A204.1 (cell line): ENCODE measurements around the gene NMT2.

ENCODE experiments used
- FAIRE-seq: peaks from 2 replicates; lab custom pipeline; 2012; peaks lifted over from hg19 to GRCh38; lab: Jason Lieb, UNC

The NMT2 gene

GRCh38 chr10:15141136-15142054, 27.1 kb downstream of the NMT2 start:
- no peak for FAIRE-seq

- no peak for FAIRE-seq
Measured at GRCh38 chr10:15140698-15141097, 27.8 kb downstream of the NMT2 start.

GRCh38 chr10:15137636-15138035, 30.9 kb downstream of the NMT2 start:
- no peak for FAIRE-seq

- FAIRE-seq = no peak
Measured at GRCh38 chr10:15137036-15137359, 31.5 kb downstream of the NMT2 start.

- FAIRE-seq = no peak
Measured at GRCh38 chr10:15136129-15137035, 32.1 kb downstream of the NMT2 start.

GRCh38 chr10:15131330-15131729, 37.2 kb downstream of the NMT2 start:
- FAIRE-seq = no peak

- FAIRE-seq = no peak
Measured at GRCh38 chr10:15124908-15125307, 43.6 kb downstream of the NMT2 start.

GRCh38 chr10:15124190-15124589, 44.3 kb downstream of the NMT2 start:
- FAIRE-seq = no peak

- no peak for FAIRE-seq
Measured at GRCh38 chr10:15123749-15124184, 44.7 kb downstream of the NMT2 start.

- FAIRE-seq = no peak
Measured at GRCh38 chr10:15122477-15123030, 45.9 kb downstream of the NMT2 start.

- no peak for FAIRE-seq
Measured at GRCh38 chr10:15121707-15122106, 46.8 kb downstream of the NMT2 start.

GRCh38 chr10:15120523-15120922, 48.0 kb downstream of the NMT2 start:
- FAIRE-seq = no peak

GRCh38 chr10:15118615-15119014, 49.9 kb downstream of the NMT2 start:
- FAIRE-seq = no peak

- no peak for FAIRE-seq
Measured at GRCh38 chr10:15116225-15116624, 52.3 kb downstream of the NMT2 start.

- no peak for FAIRE-seq
Measured at GRCh38 chr10:15113766-15114165, 54.7 kb downstream of the NMT2 start.

GRCh38 chr10:15112657-15113056, 55.8 kb downstream of the NMT2 start:
- FAIRE-seq = no peak

- FAIRE-seq = no peak
Measured at GRCh38 chr10:15106352-15107013, 62.0 kb downstream of the NMT2 start.

GRCh38 chr10:15103513-15103912, 65.0 kb downstream of the NMT2 start:
- FAIRE-seq = no peak

- FAIRE-seq = no peak
Measured at GRCh38 chr10:15099886-15100285, 68.6 kb downstream of the NMT2 start.

- no peak for FAIRE-seq
Measured at GRCh38 chr10:15097011-15097812, 71.3 kb downstream of the NMT2 start, which contains the start of gene RPP38. Gene RPP38 (plus strand): TSS chr10:15097355. CDS start chr10:15103315, 5,960 bp downstream.

- no peak for FAIRE-seq
Measured at GRCh38 chr10:15096661-15097010, 71.9 kb downstream of the NMT2 start.
